ENCODE measurements around the gene GNAO1.

DNA sequence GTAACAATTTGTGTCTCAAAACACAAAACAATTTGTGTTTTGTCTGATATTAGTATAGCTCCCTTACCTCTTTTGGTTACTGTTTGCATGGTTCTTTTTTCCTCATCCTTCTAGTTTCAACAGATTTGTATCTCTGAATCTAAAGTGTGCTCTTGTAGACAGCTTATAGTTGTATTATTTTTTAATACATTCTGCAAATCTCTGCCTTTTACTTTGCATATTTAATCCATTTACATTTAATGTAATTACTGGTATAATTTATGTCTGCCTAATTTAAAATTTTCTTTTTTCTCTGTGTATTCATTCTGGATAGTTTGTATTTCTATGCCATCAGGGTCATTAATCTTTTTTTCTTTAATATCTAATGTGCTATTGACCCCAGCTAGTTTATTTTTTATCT, 9.9 kb upstream of the GNAO1 start:
- TF ChIP-seq, protein P1, sequence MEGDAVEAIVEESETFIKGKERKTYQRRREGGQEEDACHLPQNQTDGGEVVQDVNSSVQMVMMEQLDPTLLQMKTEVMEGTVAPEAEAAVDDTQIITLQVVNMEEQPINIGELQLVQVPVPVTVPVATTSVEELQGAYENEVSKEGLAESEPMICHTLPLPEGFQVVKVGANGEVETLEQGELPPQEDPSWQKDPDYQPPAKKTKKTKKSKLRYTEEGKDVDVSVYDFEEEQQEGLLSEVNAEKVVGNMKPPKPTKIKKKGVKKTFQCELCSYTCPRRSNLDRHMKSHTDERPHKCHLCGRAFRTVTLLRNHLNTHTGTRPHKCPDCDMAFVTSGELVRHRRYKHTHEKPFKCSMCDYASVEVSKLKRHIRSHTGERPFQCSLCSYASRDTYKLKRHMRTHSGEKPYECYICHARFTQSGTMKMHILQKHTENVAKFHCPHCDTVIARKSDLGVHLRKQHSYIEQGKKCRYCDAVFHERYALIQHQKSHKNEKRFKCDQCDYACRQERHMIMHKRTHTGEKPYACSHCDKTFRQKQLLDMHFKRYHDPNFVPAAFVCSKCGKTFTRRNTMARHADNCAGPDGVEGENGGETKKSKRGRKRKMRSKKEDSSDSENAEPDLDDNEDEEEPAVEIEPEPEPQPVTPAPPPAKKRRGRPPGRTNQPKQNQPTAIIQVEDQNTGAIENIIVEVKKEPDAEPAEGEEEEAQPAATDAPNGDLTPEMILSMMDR (IDR thresholded peaks at IDR 0.05; ENCODE audit: poor library complexity, severe bottlenecking), result no peak
- no peak for TF ChIP-seq RAD21 (conservative IDR thresholded peaks at IDR 0.05)
- no peak for TF ChIP-seq SMC3 (conservative IDR thresholded peaks at IDR 0.05; ENCODE audit: poor library complexity)
- TF ChIP-seq EZH2 (IDR thresholded peaks at IDR 0.05; ENCODE audit: borderline replicate concordance, insufficient read depth, low read length, poor library complexity, severe bottlenecking), result no peak
- TF ChIP-seq MXI1 (conservative IDR thresholded peaks at IDR 0.05; ENCODE audit: poor library complexity, severe bottlenecking), result no peak
- no peak for TF ChIP-seq POLR2AphosphoS5 (IDR thresholded peaks at IDR 0.05)
- TF ChIP-seq, protein P2, sequence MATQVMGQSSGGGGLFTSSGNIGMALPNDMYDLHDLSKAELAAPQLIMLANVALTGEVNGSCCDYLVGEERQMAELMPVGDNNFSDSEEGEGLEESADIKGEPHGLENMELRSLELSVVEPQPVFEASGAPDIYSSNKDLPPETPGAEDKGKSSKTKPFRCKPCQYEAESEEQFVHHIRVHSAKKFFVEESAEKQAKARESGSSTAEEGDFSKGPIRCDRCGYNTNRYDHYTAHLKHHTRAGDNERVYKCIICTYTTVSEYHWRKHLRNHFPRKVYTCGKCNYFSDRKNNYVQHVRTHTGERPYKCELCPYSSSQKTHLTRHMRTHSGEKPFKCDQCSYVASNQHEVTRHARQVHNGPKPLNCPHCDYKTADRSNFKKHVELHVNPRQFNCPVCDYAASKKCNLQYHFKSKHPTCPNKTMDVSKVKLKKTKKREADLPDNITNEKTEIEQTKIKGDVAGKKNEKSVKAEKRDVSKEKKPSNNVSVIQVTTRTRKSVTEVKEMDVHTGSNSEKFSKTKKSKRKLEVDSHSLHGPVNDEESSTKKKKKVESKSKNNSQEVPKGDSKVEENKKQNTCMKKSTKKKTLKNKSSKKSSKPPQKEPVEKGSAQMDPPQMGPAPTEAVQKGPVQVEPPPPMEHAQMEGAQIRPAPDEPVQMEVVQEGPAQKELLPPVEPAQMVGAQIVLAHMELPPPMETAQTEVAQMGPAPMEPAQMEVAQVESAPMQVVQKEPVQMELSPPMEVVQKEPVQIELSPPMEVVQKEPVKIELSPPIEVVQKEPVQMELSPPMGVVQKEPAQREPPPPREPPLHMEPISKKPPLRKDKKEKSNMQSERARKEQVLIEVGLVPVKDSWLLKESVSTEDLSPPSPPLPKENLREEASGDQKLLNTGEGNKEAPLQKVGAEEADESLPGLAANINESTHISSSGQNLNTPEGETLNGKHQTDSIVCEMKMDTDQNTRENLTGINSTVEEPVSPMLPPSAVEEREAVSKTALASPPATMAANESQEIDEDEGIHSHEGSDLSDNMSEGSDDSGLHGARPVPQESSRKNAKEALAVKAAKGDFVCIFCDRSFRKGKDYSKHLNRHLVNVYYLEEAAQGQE (IDR thresholded peaks at IDR 0.05; ENCODE audit: borderline replicate concordance), result no peak
- TF ChIP-seq EP300 (conservative IDR thresholded peaks at IDR 0.05; ENCODE audit: poor library complexity, severe bottlenecking), result no peak
